Measurements from ENCODE around the gene SUOX. TPM values are rescaled to one million over a fixed set of nuclear protein-coding genes. Genes with fewer than 3 reads are reported as not detected.
A peak's percentile ranks its signal among the peaks of the same experiment; 100 is the strongest.

Gene SUOX
- total RNA-seq, 1 experiment from 2014 or later, result 11.0 TPM

- Histone ChIP-seq H3K4me1 (ENCODE audit: low read length) (peaks cover 51% of the 10 kb centered on the region), H3K4me3 (ENCODE audit: low read length) (peak within 1 kb of the TSS; percentile 94), H3K27ac (ENCODE audit: low read length) (peak within 1 kb of the TSS; percentile 56), H3K79me2 (ENCODE audit: low read length) (peaks cover 17% of the 10 kb centered on the region), H3K9me3 (ENCODE audit: low read length) (no peaks in the 10 kb centered on the region), H3K36me3 (ENCODE audit: insufficient read depth, low read length) (no peaks in the 10 kb centered on the region), H3K4me2 (ENCODE audit: low read depth, low read length, poor library complexity, severe bottlenecking) (peak within 1 kb of the TSS; percentile 72), H3K9ac (ENCODE audit: low read length) (peak within 1 kb of the TSS; percentile 91), H2AFZ (ENCODE audit: low read length) (peak within 1 kb of the TSS; percentile 60), H3K9me2 (replicated peaks; ENCODE audit: insufficient read depth, low read length) (no peaks in the 10 kb centered on the region), H3K27me3 (ENCODE audit: low read length) (no peaks in the 10 kb centered on the region), H4K20me1 (ENCODE audit: insufficient read depth, low read depth, low read length) (no peaks in the 10 kb centered on the region)
- DNase-seq, result peak; percentile 95
These were observed 30.4 kb upstream of the SUOX start, which contains the start of gene CDK2 for GRCh38 chr12:55966408-55967281. CDK2 (plus strand) TSS chr12:55966830; CDS start chr12:55967009, 179 bp downstream.

- Histone ChIP-seq H3K27me3 (ENCODE audit: low read length) (no peaks in the 10 kb centered on the region), H3K4me1 (ENCODE audit: low read length) (peaks cover 67% of the 10 kb centered on the region), H3K4me3 (ENCODE audit: low read length) (no peak overlapping the region), H3K27ac (ENCODE audit: low read length) (no peak overlapping the region), H4K20me1 (ENCODE audit: insufficient read depth, low read depth, low read length) (no peaks in the 10 kb centered on the region), H3K9me2 (replicated peaks; ENCODE audit: insufficient read depth, low read length) (no peaks in the 10 kb centered on the region), H2AFZ (ENCODE audit: low read length) (no peak overlapping the region), H3K4me2 (ENCODE audit: low read depth, low read length, poor library complexity, severe bottlenecking) (no peak overlapping the region), H3K36me3 (ENCODE audit: insufficient read depth, low read length) (no peaks in the 10 kb centered on the region), H3K9ac (ENCODE audit: low read length) (no peak overlapping the region), H3K9me3 (ENCODE audit: low read length) (no peaks in the 10 kb centered on the region), H3K79me2 (ENCODE audit: low read length) (peaks cover 18% of the 10 kb centered on the region)
- no peak for DNase-seq
These were observed 27.7 kb upstream of the SUOX start for GRCh38 chr12:55969356-55969755.

DNA sequence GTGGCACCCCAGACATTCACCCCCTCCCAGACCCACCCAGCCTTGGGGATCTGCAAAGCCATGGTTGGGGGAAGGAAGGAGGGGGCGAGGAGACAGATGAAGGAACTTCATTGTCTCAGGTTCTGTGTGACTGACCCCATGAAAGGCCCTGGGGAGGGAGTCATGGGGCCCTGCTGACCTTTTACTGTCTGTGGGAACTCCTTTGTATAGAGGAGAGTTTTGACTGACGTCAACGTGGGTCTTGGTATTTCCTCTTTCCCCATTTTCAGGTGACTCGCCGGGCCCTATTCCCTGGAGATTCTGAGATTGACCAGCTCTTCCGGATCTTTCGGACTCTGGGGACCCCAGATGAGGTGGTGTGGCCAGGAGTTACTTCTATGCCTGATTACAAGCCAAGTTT, 26.3 kb upstream of the SUOX start:
- no peak for DNase-seq
- no peak overlapping the region for H3K9ac ChIP-seq (ENCODE audit: low read length)
- no peaks in the 10 kb centered on the region for H4K20me1 ChIP-seq (ENCODE audit: insufficient read depth, low read depth, low read length)
- peaks cover 70% of the 10 kb centered on the region for H3K4me1 ChIP-seq (ENCODE audit: low read length)
- H3K27me3 ChIP-seq (ENCODE audit: low read length), result no peaks in the 10 kb centered on the region
- no peaks in the 10 kb centered on the region for H3K9me3 ChIP-seq (ENCODE audit: low read length)
- peak overlapping the region; percentile 73 for H3K27ac ChIP-seq (ENCODE audit: low read length)
- H3K4me3 ChIP-seq (ENCODE audit: low read length), result no peak overlapping the region
- no peaks in the 10 kb centered on the region for H3K9me2 ChIP-seq (replicated peaks; ENCODE audit: insufficient read depth, low read length)
- no peaks in the 10 kb centered on the region for H3K36me3 ChIP-seq (ENCODE audit: insufficient read depth, low read length)
- H3K4me2 ChIP-seq (ENCODE audit: low read depth, low read length, poor library complexity, severe bottlenecking), result peak overlapping the region; percentile 10
- no peak overlapping the region for H2AFZ ChIP-seq (ENCODE audit: low read length)
- peaks cover 32% of the 10 kb centered on the region for H3K79me2 ChIP-seq (ENCODE audit: low read length)

DNA sequence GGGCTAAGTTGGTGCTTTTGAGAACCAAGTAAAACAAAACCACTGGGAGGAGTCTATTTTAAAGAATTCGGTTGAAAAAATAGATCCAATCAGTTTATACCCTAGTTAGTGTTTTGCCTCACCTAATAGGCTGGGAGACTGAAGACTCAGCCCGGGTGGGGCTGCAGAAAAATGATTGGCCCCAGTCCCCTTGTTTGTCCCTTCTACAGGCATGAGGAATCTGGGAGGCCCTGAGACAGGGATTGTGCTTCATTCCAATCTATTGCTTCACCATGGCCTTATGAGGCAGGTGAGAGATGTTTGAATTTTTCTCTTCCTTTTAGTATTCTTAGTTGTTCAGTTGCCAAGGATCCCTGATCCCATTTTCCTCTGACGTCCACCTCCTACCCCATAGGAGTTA, 25.0 kb upstream of the SUOX start:
- H3K4me3 ChIP-seq (ENCODE audit: low read length), result peak overlapping the region; percentile 81; the same call in 1 of the 2 replicates
- H3K36me3 ChIP-seq (ENCODE audit: insufficient read depth, low read length), result peaks cover 6% of the 10 kb centered on the region; the same call in 1 of the 2 replicates
- H3K9me2 ChIP-seq (replicated peaks; ENCODE audit: insufficient read depth, low read length), result no peaks in the 10 kb centered on the region
- H3K9me3 ChIP-seq (ENCODE audit: low read length), result no peaks in the 10 kb centered on the region
- H3K27me3 ChIP-seq (ENCODE audit: low read length), result no peaks in the 10 kb centered on the region
- peaks cover 63% of the 10 kb centered on the region for H3K4me1 ChIP-seq (ENCODE audit: low read length)
- H3K27ac ChIP-seq (ENCODE audit: low read length), result peak overlapping the region; percentile 73
- H3K9ac ChIP-seq (ENCODE audit: low read length), result peak overlapping the region; percentile 72
- peaks cover 41% of the 10 kb centered on the region for H3K79me2 ChIP-seq (ENCODE audit: low read length)
- no peaks in the 10 kb centered on the region for H4K20me1 ChIP-seq (ENCODE audit: insufficient read depth, low read depth, low read length)
- DNase-seq, result no peak
- H3K4me2 ChIP-seq (ENCODE audit: low read depth, low read length, poor library complexity, severe bottlenecking), result peak overlapping the region; percentile 95
- H2AFZ ChIP-seq (ENCODE audit: low read length), result no peak overlapping the region

- Histone ChIP-seq H3K9me2 (replicated peaks; ENCODE audit: insufficient read depth, low read length) (no peaks in the 10 kb centered on the region), H3K4me2 (ENCODE audit: low read depth, low read length, poor library complexity, severe bottlenecking) (peak overlapping the region; percentile 95), H2AFZ (ENCODE audit: low read length) (no peak overlapping the region), H3K4me3 (ENCODE audit: low read length) (peak overlapping the region; percentile 81), H3K27me3 (ENCODE audit: low read length) (no peaks in the 10 kb centered on the region), H4K20me1 (ENCODE audit: insufficient read depth, low read depth, low read length) (no peaks in the 10 kb centered on the region), H3K27ac (ENCODE audit: low read length) (peak overlapping the region; percentile 73), H3K4me1 (ENCODE audit: low read length) (peaks cover 61% of the 10 kb centered on the region), H3K9me3 (ENCODE audit: low read length) (no peaks in the 10 kb centered on the region), H3K36me3 (ENCODE audit: insufficient read depth, low read length) (peaks cover 6% of the 10 kb centered on the region; the same call in 1 of the 2 replicates), H3K9ac (ENCODE audit: low read length) (peak overlapping the region; percentile 72), H3K79me2 (ENCODE audit: low read length) (peaks cover 41% of the 10 kb centered on the region)
- DNase-seq, result no peak
These were observed 24.6 kb upstream of the SUOX start for GRCh38 chr12:55972456-55972855.

DNA sequence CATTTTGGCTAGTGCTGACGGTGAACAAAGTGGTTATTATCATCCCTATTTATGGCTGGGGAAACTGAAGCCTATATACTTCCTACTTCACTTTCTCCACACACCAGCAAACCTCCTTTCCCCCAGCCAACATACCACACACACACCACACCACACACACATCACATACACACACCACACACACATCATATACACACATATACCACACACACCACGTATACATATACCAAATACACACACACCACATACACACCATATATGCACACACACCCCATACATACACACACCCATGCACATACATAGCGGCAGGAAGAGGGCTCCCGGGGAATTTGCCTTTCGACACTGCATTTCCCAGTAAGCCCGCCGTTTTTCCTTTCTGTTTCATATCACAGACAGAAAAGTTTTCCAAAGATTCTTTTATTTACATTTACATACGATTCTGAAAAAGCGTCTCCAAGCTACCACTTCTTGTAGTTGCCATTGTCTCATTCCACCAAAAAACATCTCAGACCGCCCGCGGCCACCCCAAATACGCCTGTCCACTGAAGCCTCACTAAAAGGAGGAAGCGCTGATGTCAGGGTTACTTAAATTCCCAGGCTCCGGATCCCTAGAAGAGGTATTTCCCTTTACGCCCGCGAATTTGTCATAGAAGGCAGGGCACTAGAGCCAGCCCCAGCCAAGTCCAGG, 24.0 kb upstream of the SUOX start:
- H3K4me1 ChIP-seq (ENCODE audit: low read length), result peaks cover 55% of the 10 kb centered on the region
- H3K27me3 ChIP-seq (ENCODE audit: low read length), result no peaks in the 10 kb centered on the region
- DNase-seq, result peak; percentile 52
- no peaks in the 10 kb centered on the region for H4K20me1 ChIP-seq (ENCODE audit: insufficient read depth, low read depth, low read length)
- H3K4me3 ChIP-seq (ENCODE audit: low read length), result peak overlapping the region; percentile 81
- H3K9ac ChIP-seq (ENCODE audit: low read length), result peak overlapping the region; percentile 72
- H3K79me2 ChIP-seq (ENCODE audit: low read length), result peaks cover 40% of the 10 kb centered on the region
- H3K36me3 ChIP-seq (ENCODE audit: insufficient read depth, low read length), result peaks cover 6% of the 10 kb centered on the region; the same call in 1 of the 2 replicates
- H3K9me2 ChIP-seq (replicated peaks; ENCODE audit: insufficient read depth, low read length), result no peaks in the 10 kb centered on the region
- H3K4me2 ChIP-seq (ENCODE audit: low read depth, low read length, poor library complexity, severe bottlenecking), result peak overlapping the region; percentile 95
- H2AFZ ChIP-seq (ENCODE audit: low read length), result peak overlapping the region; percentile 40; the same call in 1 of the 2 replicates
- peak overlapping the region; percentile 73 for H3K27ac ChIP-seq (ENCODE audit: low read length)
- no peaks in the 10 kb centered on the region for H3K9me3 ChIP-seq (ENCODE audit: low read length)

- Histone ChIP-seq H3K4me1 (ENCODE audit: low read length) (peaks cover 50% of the 10 kb centered on the region), H3K4me3 (ENCODE audit: low read length) (peak within 1 kb of the TSS; percentile 94), H3K27me3 (ENCODE audit: low read length) (no peaks in the 10 kb centered on the region), H3K9ac (ENCODE audit: low read length) (peak within 1 kb of the TSS; percentile 95), H4K20me1 (ENCODE audit: insufficient read depth, low read depth, low read length) (no peaks in the 10 kb centered on the region), H3K9me2 (replicated peaks; ENCODE audit: insufficient read depth, low read length) (no peaks in the 10 kb centered on the region), H3K79me2 (ENCODE audit: low read length) (peaks cover 37% of the 10 kb centered on the region), H3K4me2 (ENCODE audit: low read depth, low read length, poor library complexity, severe bottlenecking) (peak within 1 kb of the TSS; percentile 97), H3K36me3 (ENCODE audit: insufficient read depth, low read length) (peaks cover 6% of the 10 kb centered on the region; the same call in 1 of the 2 replicates), H3K27ac (ENCODE audit: low read length) (peak within 1 kb of the TSS; percentile 76), H3K9me3 (ENCODE audit: low read length) (no peaks in the 10 kb centered on the region), H2AFZ (ENCODE audit: low read length) (peak within 1 kb of the TSS; percentile 43)
- peak; percentile 100 for DNase-seq
These were observed 23.3 kb upstream of the SUOX start, which contains the start of gene RAB5B for GRCh38 chr12:55973599-55974307. RAB5B (plus strand) TSS chr12:55974078; CDS start chr12:55986961, 12,883 bp downstream.

Measured in Karpas-422 (cell line).